Posterior cingulate gyrus (tissue), 11 donors: ENCODE results near the gene CDKN1C.

Experiments used
- DNase-seq, 10 donors: peaks; one replicate each; pipeline versions ENCODE4 v3.0.0 to v3.0.0-alpha.2; 2020 to 2021; ENCODE audit warnings: mixed read lengths in 3 of 10
- intact Hi-C: fragments of 100-400 bp; cut with DNase I; formaldehyde crosslinking; loops from one replicate; pipeline ENCODE4 v1.15.1; 2023

CDKN1C gene

GRCh38 chr11:2891326-2892214 lies 6.0 kb upstream of the CDKN1C start:
- intact Hi-C loops = no loop called here
- DNase-seq = no peak

DNA sequence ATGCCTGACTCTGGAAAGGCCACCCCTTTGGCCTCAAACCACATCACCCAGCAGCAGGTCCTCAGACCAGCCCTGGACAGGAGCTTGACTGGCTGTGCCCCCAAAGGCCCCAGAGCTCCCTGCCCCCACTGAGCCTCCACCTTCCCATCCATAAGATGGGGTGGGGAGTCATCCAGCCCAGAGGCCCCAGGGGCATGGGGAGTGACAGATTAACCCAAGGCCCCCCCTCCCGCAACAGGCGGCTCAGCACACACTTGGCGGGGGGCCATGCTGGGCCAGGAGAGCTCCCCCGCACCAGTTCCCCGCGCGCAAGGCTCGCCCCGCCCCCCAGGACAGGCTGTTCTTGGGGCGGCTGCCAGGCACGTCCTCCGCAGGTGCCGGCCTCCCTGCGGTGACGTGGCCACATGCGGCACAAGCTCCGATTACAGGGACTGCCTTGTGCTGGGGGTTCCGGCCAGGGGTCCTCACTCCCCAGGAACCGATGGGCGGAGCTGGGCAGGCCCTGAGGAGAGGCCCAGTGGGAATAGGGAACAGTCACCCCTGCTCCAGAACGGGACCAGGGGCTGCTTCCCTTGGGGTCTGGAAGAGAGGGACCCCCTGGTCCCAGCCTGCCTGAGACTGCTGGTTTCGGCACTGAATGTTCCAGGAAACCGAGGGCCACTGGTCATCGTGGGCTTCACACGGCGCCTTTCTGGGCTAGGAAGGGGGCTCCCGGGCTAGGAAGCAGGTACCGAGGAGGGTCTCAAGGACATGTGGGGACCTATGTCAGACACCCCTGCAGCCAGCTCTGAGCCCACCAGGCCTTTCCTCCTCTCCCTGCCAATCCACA lies 5.1 kb upstream of the CDKN1C start:
- intact Hi-C loops = no loop called here
- peak in 2 of 10 donors; percentile 84 to 91 for DNase-seq

- no peak for DNase-seq
- intact Hi-C loops = no loop called here
These were observed 4.0 kb upstream of the CDKN1C start for GRCh38 chr11:2889362-2890273.

DNA sequence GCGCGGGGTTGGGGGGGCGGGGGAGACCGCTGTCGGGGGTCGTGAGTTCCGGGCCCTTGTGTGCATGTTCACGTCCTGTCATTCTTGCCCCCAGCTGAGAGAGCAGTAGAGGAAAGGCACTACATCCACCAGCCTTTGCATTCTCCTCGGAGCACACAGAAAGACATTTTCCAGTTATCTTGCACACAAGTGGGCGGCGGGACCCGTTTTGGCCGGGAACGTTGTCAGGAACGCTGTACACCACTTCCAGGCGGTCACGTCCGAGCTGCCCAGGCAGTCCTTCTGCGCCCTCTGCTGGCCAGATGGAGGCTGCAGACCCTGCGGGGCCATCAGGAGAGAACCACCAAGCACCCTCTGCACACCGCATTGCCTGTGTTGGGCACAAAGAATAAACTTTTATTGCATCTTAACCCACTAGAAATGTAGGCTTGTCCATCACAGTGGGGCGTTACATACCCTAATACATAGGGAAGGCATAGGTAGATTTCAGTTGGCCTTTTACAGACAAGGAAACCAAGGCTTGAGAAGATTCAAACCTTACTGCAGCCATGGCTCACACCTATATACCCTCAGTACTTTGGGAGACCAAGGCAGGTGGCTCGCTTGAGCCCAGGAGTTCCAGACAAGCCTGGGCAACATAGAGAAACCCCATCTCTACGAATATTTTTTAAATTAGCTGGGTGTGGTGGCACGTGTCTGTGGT lies 2.8 kb upstream of the CDKN1C start:
- intact Hi-C loops = loop anchor here (1.0 kb wide), 2 partner anchors 356 to 460 kb away; no protein-coding TSS in a partner anchor

DNA sequence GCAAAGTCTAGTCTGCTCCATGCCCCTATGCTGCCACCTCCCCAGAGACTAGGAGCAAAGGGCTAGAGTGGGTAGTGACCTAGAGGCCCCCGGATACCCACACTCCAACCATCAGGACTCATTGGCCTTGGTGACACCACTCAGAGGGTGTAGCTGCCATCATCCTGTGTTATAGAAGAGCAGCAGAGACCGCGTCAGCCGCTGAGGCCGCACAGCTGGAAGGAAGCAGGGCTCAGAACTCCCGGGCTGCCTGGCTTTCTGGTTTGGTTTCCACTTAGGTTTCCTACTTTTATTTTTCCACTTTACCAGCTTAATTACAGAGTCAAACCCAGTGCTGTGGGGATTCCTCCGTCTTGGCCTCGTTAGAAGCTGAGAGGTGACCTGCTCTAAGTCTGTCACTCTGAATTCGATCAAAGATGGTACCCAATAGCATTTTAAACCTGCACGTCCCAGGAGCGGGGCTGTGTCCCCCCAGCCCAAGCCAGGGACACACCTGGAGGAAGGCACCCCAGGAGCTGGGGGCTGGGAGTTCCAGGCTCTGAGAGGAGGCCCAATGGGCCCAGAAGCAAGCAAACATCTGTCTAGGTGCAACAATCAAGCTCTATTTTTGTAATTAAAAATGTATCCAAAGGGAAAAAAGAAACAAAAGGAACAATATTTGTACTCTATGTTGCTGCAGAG lies 2.1 kb upstream of the CDKN1C start:
- no peak for DNase-seq
- intact Hi-C loops = loop anchor here (1.0 kb wide), 2 partner anchors 355 to 459 kb away; no protein-coding TSS in a partner anchor

More for the DNA sequence above, 2.8 kb upstream of the CDKN1C start:
- DNase-seq = peak; percentile 87 to 99 (median 96)

- intact Hi-C loops = no loop called here
- DNase-seq = no peak
These were observed 1.4 kb upstream of the CDKN1C start for GRCh38 chr11:2886936-2887335.

GRCh38 chr11:2886191-2886894 lies 768 bp upstream of the CDKN1C start:
- intact Hi-C loops = no loop called here
- peak in 2 of 10 donors; percentile 62 to 93 for DNase-seq

- peak in 6 of 10 donors; percentile 44 to 95 (median 72) for DNase-seq
- intact Hi-C loops = loop anchor here (1.0 kb wide), 1 partner anchor 187 kb away; no protein-coding TSS in a partner anchor
These were observed 428 bp downstream of the CDKN1C start for GRCh38 chr11:2885017-2885677.

DNA sequence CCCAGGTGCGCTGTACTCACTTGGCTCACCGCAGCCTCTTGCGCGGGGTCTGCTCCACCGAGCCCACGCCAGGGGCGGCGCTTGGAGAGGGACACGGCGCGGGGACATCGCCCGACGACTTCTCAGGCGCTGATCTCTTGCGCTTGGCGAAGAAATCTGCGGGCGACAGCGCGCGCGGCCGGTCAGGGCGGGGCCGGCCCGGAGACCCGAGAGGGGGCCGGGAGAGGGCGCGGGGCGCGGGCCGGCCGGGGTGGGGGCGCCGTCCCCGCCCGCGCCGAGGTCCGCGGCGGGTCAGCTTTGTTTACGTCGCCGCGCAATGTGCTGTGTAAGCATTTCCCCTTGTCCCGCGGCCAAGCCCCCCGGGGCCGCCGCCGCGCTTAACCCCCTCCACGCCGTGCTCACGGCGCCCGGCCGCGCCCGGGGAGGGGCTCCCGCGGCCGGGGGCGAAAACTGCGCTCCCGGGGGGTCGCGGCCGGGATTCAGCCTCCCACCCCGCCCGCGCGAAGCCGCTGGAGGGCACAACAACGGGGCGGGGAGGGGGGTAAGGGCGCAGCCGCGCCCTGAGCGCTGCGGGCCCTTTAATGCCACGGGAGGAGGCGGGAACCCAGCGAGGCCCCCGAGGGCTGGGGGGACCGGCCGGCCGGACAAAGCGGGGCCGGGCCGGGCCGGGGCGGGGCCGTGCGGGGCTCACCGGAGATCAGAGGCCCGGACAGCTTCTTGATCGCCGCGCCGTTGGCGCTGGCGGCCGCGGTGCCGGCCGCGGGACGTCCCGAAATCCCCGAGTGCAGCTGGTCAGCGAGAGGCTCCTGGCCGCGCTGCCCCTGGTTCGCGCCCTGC lies 1.4 kb downstream of the CDKN1C start:
- peak in 1 of 10 donors; percentile 58 for DNase-seq
- intact Hi-C loops = no loop called here

GRCh38 chr11:2883640-2883978 lies 2.0 kb downstream of the CDKN1C start:
- intact Hi-C loops = no loop called here
- no peak for DNase-seq

DNA sequence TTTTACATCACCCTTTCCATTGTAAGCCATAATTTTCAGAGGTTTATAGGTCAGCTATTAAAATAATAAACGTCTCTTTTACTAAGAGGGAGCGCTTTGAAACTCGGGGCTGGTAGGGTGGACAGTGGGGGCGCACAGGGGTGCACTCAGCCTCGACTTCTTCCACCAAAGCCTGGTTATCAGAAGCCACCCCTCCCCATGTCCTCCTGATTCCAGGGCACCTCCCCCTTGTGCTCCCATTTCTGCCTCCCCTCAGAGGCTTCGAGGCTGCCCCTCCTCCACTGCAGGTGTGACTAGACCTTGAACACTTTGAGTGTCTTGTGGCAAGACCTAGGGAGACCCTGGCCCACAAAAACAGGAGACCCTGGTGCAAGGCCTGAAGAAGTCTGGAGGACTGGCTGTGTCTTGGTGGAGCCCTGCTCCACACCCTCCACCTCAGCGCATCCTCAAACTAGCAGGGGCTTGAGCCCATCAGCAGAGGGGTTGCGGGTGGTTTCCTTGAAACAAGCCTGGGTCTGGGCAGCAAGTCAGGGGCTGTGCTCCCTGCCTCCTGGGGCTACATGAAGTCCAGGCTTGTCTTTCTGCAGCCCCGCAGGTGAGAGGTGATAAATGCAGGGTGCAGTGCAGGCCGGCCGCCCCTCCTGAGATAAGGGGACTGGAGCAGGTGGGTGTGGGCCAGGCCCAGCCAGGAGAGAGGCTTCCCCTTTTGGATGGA lies 3.0 kb downstream of the CDKN1C start:
- DNase-seq = no peak
- intact Hi-C loops = no loop called here

- no peak for DNase-seq
These were observed 3.6 kb downstream of the CDKN1C start for GRCh38 chr11:2881981-2882375.

DNA sequence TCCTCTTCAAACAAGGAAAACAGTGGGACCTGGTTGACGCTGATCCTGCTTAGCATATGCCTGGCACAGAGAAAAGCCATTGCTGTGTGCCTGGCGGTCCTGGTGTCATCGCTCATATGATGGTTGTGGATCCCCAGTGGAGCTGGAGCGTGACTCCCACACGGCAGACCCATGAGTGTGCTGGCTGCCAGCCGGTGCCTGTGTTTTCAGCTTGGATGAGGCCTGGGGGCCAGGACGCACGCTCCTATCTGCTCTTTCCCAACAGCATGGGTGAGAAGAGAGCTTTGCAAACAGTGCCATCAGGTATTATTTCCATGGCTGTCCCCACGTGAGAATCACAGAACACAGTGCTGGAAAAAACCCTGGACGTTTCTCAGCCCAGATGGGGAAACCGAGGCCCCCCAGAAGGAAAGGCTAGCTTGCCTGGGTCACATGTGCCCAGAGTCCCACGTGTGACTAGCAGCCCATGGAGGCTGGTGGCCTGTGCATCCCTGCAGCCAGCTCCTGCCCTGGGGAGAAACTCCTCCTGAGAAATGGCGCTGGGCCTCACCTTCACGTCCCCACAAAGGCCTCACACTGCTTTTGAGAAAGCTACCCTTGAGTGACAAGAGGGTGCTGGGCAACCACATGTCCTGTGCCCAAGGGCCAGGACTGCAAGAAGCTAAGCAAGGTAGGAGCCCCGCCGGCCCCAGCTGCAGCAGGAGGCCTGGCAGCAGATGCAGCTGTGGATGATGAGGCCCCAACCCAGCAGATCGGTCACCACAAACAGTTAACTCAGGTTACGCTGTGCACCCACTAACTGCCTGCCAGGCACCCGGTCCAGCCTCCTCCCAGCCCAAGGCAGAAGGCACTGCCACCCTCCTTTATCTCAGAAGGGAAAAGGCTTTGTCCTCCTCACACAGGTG lies 4.2 kb downstream of the CDKN1C start:
- DNase-seq = no peak
- intact Hi-C loops = no loop called here

More at GRCh38 chr11:2881981-2882375, 3.6 kb downstream of the CDKN1C start:
- intact Hi-C loops = no loop called here

DNA sequence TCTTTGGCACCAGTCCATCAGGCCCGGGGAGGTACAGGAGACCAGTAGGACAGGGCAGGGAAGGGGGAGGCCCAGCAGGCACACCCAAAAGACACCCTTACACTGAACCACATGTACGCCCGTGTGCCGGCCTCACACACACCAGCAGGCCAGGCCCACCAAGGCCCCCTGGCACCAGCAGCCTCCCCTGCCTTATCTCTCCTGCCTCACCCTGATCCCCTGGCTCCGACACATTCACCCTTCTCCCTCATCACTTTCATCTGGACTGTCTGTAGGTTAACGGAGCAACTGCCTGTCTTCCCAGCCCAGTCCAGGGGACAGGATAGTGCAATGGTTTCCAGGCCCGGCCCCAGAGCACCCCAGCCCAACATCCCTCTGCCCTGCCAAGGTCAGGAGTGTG lies 4.9 kb downstream of the CDKN1C start:
- intact Hi-C loops = no loop called here
- DNase-seq = no peak

- DNase-seq = no peak
- intact Hi-C loops = no loop called here
These were observed 6.8 kb downstream of the CDKN1C start for GRCh38 chr11:2878782-2879181.
